ENCODE results near the gene FAM124A.

- no peak for TF ChIP-seq CTCF (IDR thresholded peaks at IDR 0.05)
- TF ChIP-seq EP300 (IDR thresholded peaks at IDR 0.05; ENCODE audit: low read depth): no peak
Observed at GRCh38 chr13:51331354-51331861, 109.2 kb downstream of the FAM124A start.

Data from transverse colon (tissue), 3 donors.